Lower leg skin (tissue), 3 donors: ENCODE results near the gene BZW2.

ENCODE experiments used
- POLR2A ChIP-seq, 2 donors: fragments of 450-650 bp; IDR thresholded peaks; one replicate each; pipeline ENCODE4 v1.6.1; 2016 to 2017; ENCODE audit warnings: antibody characterized with exemption in 2 of 2, mild to moderate bottlenecking in 1 of 2, moderate library complexity in 1 of 2
- TF ChIP-seq, protein P1 (sequence below), 3 donors: fragments of 450-650 bp; IDR thresholded peaks; one replicate each; pipeline ENCODE4 v1.5.1; 2016; ENCODE audit warnings: antibody characterized with exemption in 3 of 3, mild to moderate bottlenecking in 3 of 3, moderate library complexity in 2 of 3

DNA sequence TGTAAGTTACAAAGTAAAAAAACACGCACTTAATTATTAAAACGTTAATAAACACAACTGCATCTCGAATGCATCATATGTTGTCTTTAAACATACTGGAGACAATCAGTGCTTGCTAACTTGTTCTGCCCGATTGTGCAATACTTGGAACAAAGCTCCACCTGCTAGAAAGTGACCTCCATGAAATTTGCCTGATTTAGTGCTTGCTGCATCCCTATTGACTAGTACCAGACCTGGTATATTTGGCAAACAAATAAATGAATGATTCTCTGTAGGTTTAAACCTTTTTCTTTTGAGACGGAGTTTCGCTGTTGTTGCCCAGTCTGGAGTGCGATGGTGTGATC is 6.2 kb downstream of the BZW2 start:
- TF ChIP-seq, protein P1, sequence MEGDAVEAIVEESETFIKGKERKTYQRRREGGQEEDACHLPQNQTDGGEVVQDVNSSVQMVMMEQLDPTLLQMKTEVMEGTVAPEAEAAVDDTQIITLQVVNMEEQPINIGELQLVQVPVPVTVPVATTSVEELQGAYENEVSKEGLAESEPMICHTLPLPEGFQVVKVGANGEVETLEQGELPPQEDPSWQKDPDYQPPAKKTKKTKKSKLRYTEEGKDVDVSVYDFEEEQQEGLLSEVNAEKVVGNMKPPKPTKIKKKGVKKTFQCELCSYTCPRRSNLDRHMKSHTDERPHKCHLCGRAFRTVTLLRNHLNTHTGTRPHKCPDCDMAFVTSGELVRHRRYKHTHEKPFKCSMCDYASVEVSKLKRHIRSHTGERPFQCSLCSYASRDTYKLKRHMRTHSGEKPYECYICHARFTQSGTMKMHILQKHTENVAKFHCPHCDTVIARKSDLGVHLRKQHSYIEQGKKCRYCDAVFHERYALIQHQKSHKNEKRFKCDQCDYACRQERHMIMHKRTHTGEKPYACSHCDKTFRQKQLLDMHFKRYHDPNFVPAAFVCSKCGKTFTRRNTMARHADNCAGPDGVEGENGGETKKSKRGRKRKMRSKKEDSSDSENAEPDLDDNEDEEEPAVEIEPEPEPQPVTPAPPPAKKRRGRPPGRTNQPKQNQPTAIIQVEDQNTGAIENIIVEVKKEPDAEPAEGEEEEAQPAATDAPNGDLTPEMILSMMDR (IDR thresholded peaks at IDR 0.05) = no peak
- no peak for TF ChIP-seq POLR2A (IDR thresholded peaks at IDR 0.05)
